Measurements from ENCODE around the gene PITX1.
"Not testable (repeated sequence)": the region's sequence is repeated elsewhere in the genome, so short reads cannot be mapped to it uniquely, and the experiment has no call there.

Gene PITX1

DNA sequence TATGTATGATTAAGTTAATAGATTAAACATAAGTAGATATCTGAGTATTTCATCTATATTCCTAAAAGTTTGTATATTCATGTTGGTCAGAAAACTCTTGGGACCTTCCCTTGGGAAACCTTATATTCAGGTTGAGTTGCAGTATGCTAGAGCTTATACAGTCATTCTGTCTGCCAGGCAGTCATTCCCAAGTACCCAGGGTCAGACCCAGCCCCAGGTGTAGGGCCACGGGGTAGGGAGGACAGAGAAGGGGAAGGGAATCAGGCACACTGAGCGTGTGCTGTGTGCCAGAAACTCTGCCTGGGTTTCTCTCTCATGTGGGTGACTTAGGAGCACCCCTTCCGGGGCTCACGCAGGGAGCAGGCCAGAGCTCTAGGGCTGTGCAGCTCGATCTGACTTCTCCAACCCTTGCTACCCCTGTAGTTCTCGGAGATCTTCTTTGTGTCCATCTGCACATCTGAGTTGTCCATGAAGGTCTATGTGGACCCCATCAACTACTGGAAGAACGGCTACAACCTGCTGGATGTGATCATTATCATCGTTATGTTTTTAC, 38.1 kb downstream of the PITX1 start:
- no peak for DNase-seq (ENCODE audit: low read depth, low spot score)
- no peaks in the 10 kb centered on the region for H3K9me3 ChIP-seq (ENCODE audit: low read depth, low read length)
- H3K27ac ChIP-seq, result no peak overlapping the region
- TF ChIP-seq FOXP2 (optimal IDR thresholded peaks at IDR 0.05; ENCODE audit: control extremely low read depth, extremely low read length, insufficient read depth), result no peak
- no peak for TF ChIP-seq POLR2AphosphoS5 (IDR thresholded peaks at IDR 0.05; ENCODE audit: borderline replicate concordance, low read depth, low read length)
- no peak for TF ChIP-seq EZH2 (IDR thresholded peaks at IDR 0.05)
- H3K4me3 ChIP-seq, result no peak overlapping the region
- no peak overlapping the region for H3K9ac ChIP-seq (ENCODE audit: insufficient read length)
- no peaks in the 10 kb centered on the region for H3K36me3 ChIP-seq (ENCODE audit: insufficient read depth, low read length)

DNA sequence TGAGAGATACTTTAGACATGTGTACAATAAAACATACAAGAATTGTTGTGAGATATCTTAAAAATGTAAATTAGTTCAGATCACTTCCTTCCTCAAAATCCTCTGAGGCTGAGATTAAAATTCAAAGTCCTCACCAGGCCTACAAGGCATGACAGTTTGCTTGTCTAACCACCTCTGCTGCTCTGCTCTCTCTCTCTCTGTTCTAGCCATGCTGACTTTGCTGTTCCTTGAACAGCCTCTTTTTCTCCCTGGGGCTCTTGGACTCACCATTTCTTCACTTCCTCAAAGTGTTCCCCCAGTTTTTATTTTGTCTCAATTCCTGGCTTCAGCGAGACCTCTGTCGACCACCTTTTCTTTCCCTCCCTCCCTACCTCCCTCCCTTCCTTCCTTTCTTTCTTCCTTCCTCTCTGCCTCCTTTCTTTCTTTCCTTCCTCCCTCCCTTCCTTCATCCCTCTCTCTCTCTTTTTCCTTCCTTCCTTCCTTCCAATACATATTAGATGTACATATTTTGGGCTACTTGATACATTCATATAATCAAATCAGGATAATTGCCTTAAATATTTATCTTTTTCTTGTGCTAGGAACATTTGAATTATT, 39.4 kb downstream of the PITX1 start:
- DNase-seq (ENCODE audit: low read depth, low spot score), result peak; percentile 24
- Histone ChIP-seq H3K4me3 (no peak overlapping the region; the same call in 1 of the 2 replicates), H3K27ac (peak overlapping the region; percentile 69), H3K9me3 (ENCODE audit: low read depth, low read length) (no peaks in the 10 kb centered on the region), H3K9ac (ENCODE audit: insufficient read length) (peak overlapping the region; percentile 7), H3K36me3 (ENCODE audit: insufficient read depth, low read length) (no peaks in the 10 kb centered on the region)
- no peak for TF ChIP-seq EZH2 (IDR thresholded peaks at IDR 0.05)
- no peak for TF ChIP-seq POLR2AphosphoS5 (IDR thresholded peaks at IDR 0.05; ENCODE audit: borderline replicate concordance, low read depth, low read length)
- no peak for TF ChIP-seq FOXP2 (optimal IDR thresholded peaks at IDR 0.05; ENCODE audit: control extremely low read depth, extremely low read length, insufficient read depth)

DNA sequence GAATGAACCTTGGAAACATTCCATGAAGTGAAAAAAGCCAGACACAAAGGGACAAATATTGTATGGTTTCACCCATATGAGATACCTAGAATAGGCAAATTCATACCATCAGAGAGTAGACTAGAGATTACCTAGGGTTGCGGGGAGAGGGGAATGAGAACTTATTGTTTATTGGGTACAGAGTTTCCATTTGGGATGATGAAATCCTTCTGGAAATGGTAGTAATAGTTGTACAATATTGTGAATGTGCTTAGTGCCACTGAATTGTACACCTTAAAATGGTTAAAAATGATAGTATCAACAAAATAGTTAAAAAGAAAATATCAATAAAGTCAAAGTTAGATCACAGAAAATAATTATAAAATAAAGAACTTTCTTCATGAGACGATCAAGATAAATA, 40.9 kb downstream of the PITX1 start:
- H3K36me3 ChIP-seq (ENCODE audit: insufficient read depth, low read length), result no peaks in the 10 kb centered on the region
- no peak for DNase-seq (ENCODE audit: low read depth, low spot score)
- TF ChIP-seq FOXP2 (optimal IDR thresholded peaks at IDR 0.05; ENCODE audit: control extremely low read depth, extremely low read length, insufficient read depth), result no peak
- TF ChIP-seq EZH2 (IDR thresholded peaks at IDR 0.05), result no peak
- no peak for TF ChIP-seq POLR2AphosphoS5 (IDR thresholded peaks at IDR 0.05; ENCODE audit: borderline replicate concordance, low read depth, low read length)
- H3K9ac ChIP-seq (ENCODE audit: insufficient read length), result peak overlapping the region; percentile 13
- H3K9me3 ChIP-seq (ENCODE audit: low read depth, low read length), result no peaks in the 10 kb centered on the region
- no peak overlapping the region; the same call in 1 of the 2 replicates for H3K27ac ChIP-seq
- no peak overlapping the region for H3K4me3 ChIP-seq

DNA sequence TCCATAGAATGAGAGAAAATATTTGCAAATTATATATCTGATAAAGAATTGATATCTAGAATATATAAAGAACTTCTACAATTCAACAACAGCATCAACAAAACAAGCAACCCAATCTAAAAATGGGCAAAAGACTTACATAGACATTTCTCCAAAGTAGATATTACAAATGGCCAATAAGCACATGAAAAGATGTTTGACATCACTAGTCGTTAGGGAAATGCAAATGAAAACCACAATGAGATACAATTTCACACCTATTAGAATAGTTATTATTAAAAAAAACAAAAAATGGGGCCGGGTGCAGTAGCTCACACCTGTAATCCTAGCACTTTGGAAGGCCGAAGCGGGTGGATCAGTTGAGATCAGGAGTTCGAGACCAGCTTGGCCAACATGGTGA, 41.9 kb downstream of the PITX1 start:
- Histone ChIP-seq H3K27ac (no peak overlapping the region), H3K36me3 (ENCODE audit: insufficient read depth, low read length) (no peaks in the 10 kb centered on the region), H3K4me3 (no peak overlapping the region), H3K9me3 (ENCODE audit: low read depth, low read length) (no peaks in the 10 kb centered on the region), H3K9ac (ENCODE audit: insufficient read length) (no peak overlapping the region)
- no peak for DNase-seq (ENCODE audit: low read depth, low spot score)
- no peak for TF ChIP-seq POLR2AphosphoS5 (IDR thresholded peaks at IDR 0.05; ENCODE audit: borderline replicate concordance, low read depth, low read length)
- TF ChIP-seq EZH2 (IDR thresholded peaks at IDR 0.05), result no peak
- no peak for TF ChIP-seq FOXP2 (optimal IDR thresholded peaks at IDR 0.05; ENCODE audit: control extremely low read depth, extremely low read length, insufficient read depth)

DNA sequence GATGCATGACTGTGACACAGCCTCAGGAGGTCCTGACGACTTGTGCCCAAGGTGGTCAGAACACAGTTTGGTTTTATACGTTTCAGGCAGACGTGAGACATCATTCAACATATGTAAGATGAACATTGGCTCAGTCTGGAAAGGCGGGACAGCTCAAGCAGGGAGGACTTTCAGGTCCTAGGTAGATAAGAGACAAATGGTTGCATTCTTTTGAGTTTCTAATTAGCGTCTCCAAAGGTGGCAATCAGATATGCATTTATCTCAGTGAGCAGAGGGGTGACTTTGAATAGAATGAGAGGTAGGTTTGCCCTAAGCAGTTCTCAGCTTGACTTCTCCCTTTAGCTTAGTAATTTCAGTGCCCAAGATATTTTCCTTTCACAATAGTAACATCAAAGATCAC, 43.8 kb downstream of the PITX1 start:
- H3K36me3 ChIP-seq (ENCODE audit: insufficient read depth, low read length); H3K9ac ChIP-seq (ENCODE audit: insufficient read length); H3K9me3 ChIP-seq (ENCODE audit: low read depth, low read length); H3K4me3 ChIP-seq; DNase-seq (ENCODE audit: low read depth, low spot score); H3K27ac ChIP-seq: not testable (repeated sequence)

DNA sequence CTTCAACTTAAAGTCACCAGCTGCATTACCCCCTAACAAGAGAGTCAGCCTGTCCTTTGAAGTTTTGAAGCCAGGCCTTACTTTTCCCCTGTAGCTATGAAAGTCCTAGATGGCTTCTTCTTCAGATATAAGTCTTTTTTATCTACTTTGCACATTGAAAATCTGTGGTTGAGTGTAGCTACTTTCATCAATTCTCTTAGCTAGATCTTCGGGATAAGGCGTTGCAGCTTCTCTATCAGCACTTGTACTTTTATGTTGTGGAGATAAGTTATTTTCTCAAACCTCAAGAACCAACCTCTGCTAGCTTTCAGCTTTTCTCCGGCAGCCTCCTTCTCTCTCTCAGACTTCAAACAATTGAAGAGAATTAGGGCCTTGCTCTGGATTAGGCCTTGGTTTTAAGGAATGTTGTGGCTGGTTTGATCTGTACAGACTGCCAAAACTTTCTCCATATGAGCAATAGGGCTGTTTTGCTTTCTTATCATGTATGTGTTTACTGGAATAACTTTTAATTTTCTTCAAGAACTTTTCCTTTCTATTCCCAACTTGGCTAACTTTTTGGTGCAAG, 44.7 kb downstream of the PITX1 start:
- DNase-seq (ENCODE audit: low read depth, low spot score), result no peak
- Histone ChIP-seq H3K27ac (no peak overlapping the region), H3K4me3 (no peak overlapping the region), H3K9ac (ENCODE audit: insufficient read length) (no peak overlapping the region), H3K9me3 (ENCODE audit: low read depth, low read length) (no peaks in the 10 kb centered on the region), H3K36me3 (ENCODE audit: insufficient read depth, low read length) (no peaks in the 10 kb centered on the region)
- TF ChIP-seq FOXP2 (optimal IDR thresholded peaks at IDR 0.05; ENCODE audit: control extremely low read depth, extremely low read length, insufficient read depth), result no peak
- no peak for TF ChIP-seq EZH2 (IDR thresholded peaks at IDR 0.05)
- TF ChIP-seq POLR2AphosphoS5 (IDR thresholded peaks at IDR 0.05; ENCODE audit: borderline replicate concordance, low read depth, low read length), result no peak

DNA sequence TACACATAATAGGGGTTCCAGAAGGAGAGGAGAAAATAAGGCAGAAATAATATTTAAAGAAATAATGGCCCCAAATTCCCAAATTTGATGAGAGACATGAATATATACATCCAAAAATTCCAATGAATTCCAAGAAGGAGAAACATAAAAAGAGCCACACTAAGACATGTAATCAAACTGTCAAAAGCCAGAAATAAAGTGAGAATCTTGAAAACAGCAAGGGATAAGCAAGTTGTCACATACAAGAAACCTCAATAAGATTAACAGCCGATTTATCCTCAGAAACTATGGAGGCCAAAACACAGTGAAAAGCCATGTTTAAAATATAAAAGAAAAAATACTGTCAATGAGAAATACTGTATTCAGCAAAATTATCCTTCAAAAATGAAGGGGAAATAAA, 51.8 kb downstream of the PITX1 start:
- Histone ChIP-seq H3K9me3 (ENCODE audit: low read depth, low read length) (peaks cover 18% of the 10 kb centered on the region; the same call in 1 of the 2 replicates), H3K4me3 (no peak overlapping the region), H3K36me3 (ENCODE audit: insufficient read depth, low read length) (no peaks in the 10 kb centered on the region), H3K9ac (ENCODE audit: insufficient read length) (no peak overlapping the region), H3K27ac (no peak overlapping the region)
- no peak for DNase-seq (ENCODE audit: low read depth, low spot score)
- no peak for TF ChIP-seq POLR2AphosphoS5 (IDR thresholded peaks at IDR 0.05; ENCODE audit: borderline replicate concordance, low read depth, low read length)
- no peak for TF ChIP-seq FOXP2 (optimal IDR thresholded peaks at IDR 0.05; ENCODE audit: control extremely low read depth, extremely low read length, insufficient read depth)
- no peak for TF ChIP-seq EZH2 (IDR thresholded peaks at IDR 0.05)

DNA sequence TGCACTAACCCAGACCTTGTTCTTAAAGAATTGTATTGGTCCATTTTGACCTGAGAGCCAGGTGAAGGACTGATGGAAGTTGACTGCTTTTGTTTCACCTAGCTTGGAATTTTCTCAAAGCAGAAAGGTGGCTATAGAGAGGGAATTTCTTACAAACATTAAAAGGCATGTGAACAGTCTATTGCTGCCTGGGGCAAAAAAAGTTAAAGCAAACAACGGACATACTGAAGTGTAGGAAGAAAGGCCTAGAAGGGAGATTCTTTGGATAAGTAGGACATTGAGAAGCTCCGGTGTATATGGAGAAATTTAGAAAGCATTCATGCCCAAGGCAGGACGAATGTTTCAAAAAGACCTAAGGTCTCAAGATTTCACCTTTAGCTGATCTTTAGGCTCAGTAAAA, 54.6 kb downstream of the PITX1 start:
- no peak for TF ChIP-seq EZH2 (IDR thresholded peaks at IDR 0.05)
- no peak for TF ChIP-seq FOXP2 (optimal IDR thresholded peaks at IDR 0.05; ENCODE audit: control extremely low read depth, extremely low read length, insufficient read depth)
- TF ChIP-seq POLR2AphosphoS5 (IDR thresholded peaks at IDR 0.05; ENCODE audit: borderline replicate concordance, low read depth, low read length), result no peak
- DNase-seq (ENCODE audit: low read depth, low spot score), result no peak
- Histone ChIP-seq H3K9ac (ENCODE audit: insufficient read length) (no peak overlapping the region), H3K27ac (no peak overlapping the region), H3K9me3 (ENCODE audit: low read depth, low read length) (peaks cover 18% of the 10 kb centered on the region; the same call in 1 of the 2 replicates), H3K36me3 (ENCODE audit: insufficient read depth, low read length) (no peaks in the 10 kb centered on the region), H3K4me3 (no peak overlapping the region)

Data from SK-N-MC (cell line).